Smooth muscle cell (in vitro differentiated cells): Measurements from ENCODE around the gene SNAI1. TPM values are rescaled to one million over a fixed set of nuclear protein-coding genes. Genes with fewer than 3 reads are reported as not detected.
A peak's percentile ranks its signal among the peaks of the same experiment; 100 is the strongest.

Experiments
- DNase-seq: peaks from one replicate; lab custom pipeline; 2025; ENCODE audit not compliant: unreplicated experiment; lab: John Stamatoyannopoulos, UW
- H2AFZ ChIP-seq: fragments of 200-600 bp; sonication (generic); 2 replicates; pipeline ENCODE4 v1.6.0; 2016; ENCODE audit warnings: antibody characterized with exemption, low read depth, mild to moderate bottlenecking
- H3F3A ChIP-seq: fragments of 200-600 bp; sonication (generic); 2 replicates; pipeline ENCODE4 v1.6.0; 2017; ENCODE audit warnings: antibody characterized with exemption, low read depth
- H3K27ac ChIP-seq: fragments of 200-600 bp; sonication (generic); 2 replicates; pipeline ENCODE4 v1.5.1; 2016; ENCODE audit warnings: low read depth, mild to moderate bottlenecking
- H3K27me3 ChIP-seq: fragments of 200-600 bp; sonication (generic); 2 replicates; pipeline ENCODE4 v1.6.1; 2016; ENCODE audit warnings: low read depth, mild to moderate bottlenecking
- H3K36me3 ChIP-seq: fragments of 200-600 bp; sonication (generic); 2 replicates; pipeline ENCODE4 v1.5.1; 2016; ENCODE audit warnings: low read depth
- H3K4me1 ChIP-seq: fragments of 200-600 bp; sonication (generic); 2 replicates; pipeline ENCODE4 v1.5.1; 2016; ENCODE audit warnings: low read depth
- H3K4me2 ChIP-seq: fragments of 200-600 bp; sonication (generic); 2 replicates; pipeline ENCODE4 v1.6.0; 2016; ENCODE audit warnings: mild to moderate bottlenecking
- H3K4me3 ChIP-seq: fragments of 200-600 bp; sonication (generic); 2 replicates; pipeline ENCODE4 v1.5.1; 2016; ENCODE audit warnings: mild to moderate bottlenecking
- H3K79me2 ChIP-seq: fragments of 200-600 bp; sonication (generic); 2 replicates; pipeline ENCODE4 v1.6.0; 2016; ENCODE audit warnings: low read depth, mild to moderate bottlenecking
- H3K9ac ChIP-seq: fragments of 200-600 bp; sonication (generic); 2 replicates; pipeline ENCODE4 v1.6.0; 2016; ENCODE audit warnings: low read depth
- H3K9me3 ChIP-seq: fragments of 200-600 bp; sonication (generic); replicated peaks from 2 replicates; pipeline ENCODE4 v1.5.1; 2016; ENCODE audit warnings: low read depth
- H4K20me1 ChIP-seq: fragments of 200-600 bp; sonication (generic); 2 replicates; pipeline ENCODE4 v1.6.0; 2016; ENCODE audit warnings: low read depth
- CTCF ChIP-seq: fragments of 200-600 bp; sonication (generic); IDR thresholded peaks from 2 replicates; pipeline ENCODE4 v1.5.1; 2017; ENCODE audit warnings: borderline replicate concordance, mild to moderate bottlenecking, antibody characterized with exemption; ENCODE audit not compliant: insufficient read depth, poor library complexity, severe bottlenecking
- WGBS: methylation state at CpG from one replicate; pipeline ENCODE4 v1.1.7; 2016; ENCODE audit warnings: low lambda C conversion rate; 5-methylcytosine and 5-hydroxymethylcytosine counted together
- polyA plus RNA-seq: library from polyadenylated mRNA; unstranded; fragments of >200 nt; fragmentation: Nextera tagmentation; extraction: Ambion mirVana; gene quantifications from 2 replicates; pipeline ENCODE4 v1.2.1, GENCODE V29; 2016
- total RNA-seq: library from RNA; depleted of rRNA; stranded (reverse); fragments of >200 nt; gene quantifications from 2 replicates; pipeline ENCODE4 v1.2.3, GENCODE V29; 2014

The SNAI1 gene
- total and polyA plus RNA-seq, 2 experiments from 2014 or later: 3.7 to 20.7 TPM

DNA sequence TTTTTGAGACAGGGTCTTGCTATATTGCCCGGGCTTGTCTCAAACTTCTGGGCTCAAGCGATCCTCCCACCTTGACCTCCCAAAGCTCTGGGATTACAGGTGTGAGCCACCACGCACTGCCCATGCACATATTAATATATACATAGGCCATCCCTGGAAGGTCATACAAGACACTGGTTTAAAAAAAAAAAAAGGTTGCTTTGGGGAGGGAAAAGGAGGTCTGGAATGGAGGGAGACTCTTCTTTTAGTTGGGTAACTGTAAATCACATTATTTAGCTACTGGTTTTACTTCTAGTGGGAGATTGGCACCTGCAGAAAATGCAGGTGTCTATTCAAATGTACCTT, 4.1 kb upstream of the SNAI1 start:
- H3K36me3 ChIP-seq: no peaks in the 10 kb centered on the region
- H4K20me1 ChIP-seq: peaks cover 1% of the 10 kb centered on the region
- H3K27me3 ChIP-seq: no peaks in the 10 kb centered on the region
- no peaks in the 10 kb centered on the region for H3F3A ChIP-seq
- no peak overlapping the region for H2AFZ ChIP-seq
- peaks cover 8% of the 10 kb centered on the region for H3K79me2 ChIP-seq
- DNase-seq: no peak
- H3K9me3 ChIP-seq: no peaks in the 10 kb centered on the region
- no peak for TF ChIP-seq CTCF
- no peak overlapping the region for H3K27ac ChIP-seq
- H3K4me2 ChIP-seq: peak overlapping the region; percentile 88
- 80% methylated on average over 3 of the region's 3 CpGs for WGBS
- no peak overlapping the region for H3K4me3 ChIP-seq
- H3K4me1 ChIP-seq: peaks cover 10% of the 10 kb centered on the region
- H3K9ac ChIP-seq: no peak overlapping the region

DNA sequence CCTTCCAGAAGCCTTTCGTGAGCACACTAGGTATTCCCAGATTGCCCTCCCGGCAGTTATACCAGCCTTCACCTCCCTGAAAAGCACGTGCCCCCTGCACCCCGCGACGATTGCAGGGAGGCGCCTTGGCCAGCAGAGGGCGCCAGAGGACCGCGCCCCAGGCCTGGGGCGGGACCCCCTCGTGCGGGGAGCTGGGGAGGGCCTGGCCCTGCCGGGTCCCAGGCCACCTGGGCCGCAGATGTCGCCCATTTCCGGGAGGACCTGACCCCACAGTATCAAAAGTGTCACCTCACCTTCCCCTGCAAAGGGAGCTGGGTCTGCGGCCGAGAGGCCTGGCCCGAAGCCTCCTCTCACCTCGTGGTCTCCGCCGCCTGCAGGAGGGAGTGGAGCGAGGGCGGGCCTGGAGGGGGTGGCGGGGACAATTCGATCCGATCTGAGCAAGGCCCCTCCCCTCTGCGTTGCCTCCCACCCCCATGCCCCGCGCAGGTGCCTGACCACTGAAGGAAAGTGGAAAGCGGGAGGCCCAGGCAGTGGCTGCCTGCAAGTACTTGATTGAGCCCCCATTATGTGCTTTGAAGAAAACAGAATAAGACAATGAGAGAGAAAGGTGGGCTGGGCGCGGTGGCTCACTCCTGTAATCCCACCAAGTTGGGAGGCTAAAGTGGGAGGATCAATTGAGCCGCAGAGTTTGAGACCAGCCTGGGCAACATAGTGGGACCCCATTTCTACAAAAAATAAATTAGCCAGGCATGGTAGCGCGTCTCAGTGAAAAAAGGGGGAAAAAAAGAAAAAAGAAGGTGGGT, 3.5 kb upstream of the SNAI1 start:
- Histone ChIP-seq H3K4me2 (peak overlapping the region; percentile 88), H3K4me1 (peaks cover 14% of the 10 kb centered on the region), H3K79me2 (peaks cover 14% of the 10 kb centered on the region), H3K4me3 (peak overlapping the region; percentile 46), H3K27ac (no peak overlapping the region), H3F3A (no peaks in the 10 kb centered on the region), H2AFZ (peak overlapping the region; percentile 71), H3K36me3 (no peaks in the 10 kb centered on the region), H4K20me1 (peaks cover 7% of the 10 kb centered on the region), H3K9me3 (no peaks in the 10 kb centered on the region), H3K9ac (no peak overlapping the region), H3K27me3 (no peaks in the 10 kb centered on the region)
- peak; percentile 100 for TF ChIP-seq CTCF
- WGBS: 20% methylated on average over 25 of the region's 37 CpGs
- peak; percentile 40 for DNase-seq

- DNase-seq: no peak
- Histone ChIP-seq H3K27ac (no peak overlapping the region), H3K4me2 (no peak overlapping the region), H4K20me1 (peaks cover 18% of the 10 kb centered on the region), H2AFZ (no peak overlapping the region), H3K27me3 (no peaks in the 10 kb centered on the region), H3K36me3 (no peaks in the 10 kb centered on the region), H3K9ac (no peak overlapping the region), H3K4me1 (peaks cover 23% of the 10 kb centered on the region), H3K9me3 (no peaks in the 10 kb centered on the region), H3K4me3 (no peak overlapping the region), H3K79me2 (peaks cover 26% of the 10 kb centered on the region), H3F3A (peaks cover under 1% of the 10 kb centered on the region)
- TF ChIP-seq CTCF: no peak
- 80% methylated on average over 11 of the region's 11 CpGs for WGBS
These were observed 2.4 kb upstream of the SNAI1 start for GRCh38 chr20:49980140-49981008.
